ENCODE data around the gene ARL15.

DNA sequence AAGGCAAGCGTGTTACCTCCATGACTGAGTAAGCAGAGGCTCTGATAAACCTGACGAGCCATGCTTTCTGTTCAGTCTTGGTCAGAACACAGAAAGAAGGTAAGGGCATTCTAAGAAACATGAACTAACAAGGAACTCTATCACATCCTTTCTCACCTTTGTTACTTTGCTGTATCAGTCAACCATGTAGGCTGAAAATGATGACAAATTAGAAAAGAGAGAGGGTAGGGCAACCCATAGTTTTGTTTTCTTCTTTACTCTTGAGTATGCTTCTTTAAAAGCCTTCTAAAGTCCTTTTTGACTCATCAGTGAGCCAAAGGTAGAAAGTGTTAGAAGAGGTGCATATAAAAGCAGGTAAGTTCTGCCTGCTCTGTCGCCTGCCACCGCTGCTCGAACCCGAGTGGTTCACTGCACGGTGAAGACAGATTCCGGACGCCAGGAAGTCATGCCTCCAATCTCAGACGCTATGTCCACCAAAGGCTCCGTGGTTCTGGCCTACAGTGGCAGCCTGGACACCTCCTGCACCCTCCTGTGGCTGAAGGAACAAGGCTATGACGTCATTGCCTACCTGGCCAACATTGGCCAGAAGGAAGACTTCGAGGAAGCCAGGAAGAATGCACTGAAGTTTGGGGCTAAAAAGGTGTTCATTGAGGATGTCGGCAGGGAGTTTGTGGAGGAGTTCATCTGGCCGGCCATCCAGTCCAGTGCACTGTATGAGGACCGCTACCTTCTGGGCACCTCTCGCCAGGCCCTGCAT, 451.5 kb downstream of the ARL15 start:
- no peak for TF ChIP-seq POLR2AphosphoS5 (IDR thresholded peaks at IDR 0.05; ENCODE audit: insufficient read depth in 1 of 2, low read depth in 1 of 2)
- TF ChIP-seq, protein P1, sequence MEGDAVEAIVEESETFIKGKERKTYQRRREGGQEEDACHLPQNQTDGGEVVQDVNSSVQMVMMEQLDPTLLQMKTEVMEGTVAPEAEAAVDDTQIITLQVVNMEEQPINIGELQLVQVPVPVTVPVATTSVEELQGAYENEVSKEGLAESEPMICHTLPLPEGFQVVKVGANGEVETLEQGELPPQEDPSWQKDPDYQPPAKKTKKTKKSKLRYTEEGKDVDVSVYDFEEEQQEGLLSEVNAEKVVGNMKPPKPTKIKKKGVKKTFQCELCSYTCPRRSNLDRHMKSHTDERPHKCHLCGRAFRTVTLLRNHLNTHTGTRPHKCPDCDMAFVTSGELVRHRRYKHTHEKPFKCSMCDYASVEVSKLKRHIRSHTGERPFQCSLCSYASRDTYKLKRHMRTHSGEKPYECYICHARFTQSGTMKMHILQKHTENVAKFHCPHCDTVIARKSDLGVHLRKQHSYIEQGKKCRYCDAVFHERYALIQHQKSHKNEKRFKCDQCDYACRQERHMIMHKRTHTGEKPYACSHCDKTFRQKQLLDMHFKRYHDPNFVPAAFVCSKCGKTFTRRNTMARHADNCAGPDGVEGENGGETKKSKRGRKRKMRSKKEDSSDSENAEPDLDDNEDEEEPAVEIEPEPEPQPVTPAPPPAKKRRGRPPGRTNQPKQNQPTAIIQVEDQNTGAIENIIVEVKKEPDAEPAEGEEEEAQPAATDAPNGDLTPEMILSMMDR (IDR thresholded peaks at IDR 0.05) = no peak

All from vagina (tissue), 2 donors.